Activated naive CD4-positive, alpha-beta T cell treated with anti-CD3 and anti-CD28 coated beads, Interleukin-2, amount 50 U/mL, for 24 hours (primary cell): ENCODE results near the gene EIF3D.
A peak's percentile ranks its signal among the peaks of the same experiment; 100 is the strongest.

Experiments
- H3K27ac Mint-ChIP-seq: one replicate; pipeline ENCODE4 v1.8.0; 2021; ENCODE audit warnings: mild to moderate bottlenecking, mixed read lengths
- H3K27me3 Mint-ChIP-seq: one replicate; pipeline ENCODE4 v1.8.0; 2021; ENCODE audit warnings: mixed read lengths
- H3K36me3 Mint-ChIP-seq: one replicate; pipeline ENCODE4 v1.8.0; 2021; ENCODE audit warnings: mixed read lengths
- H3K4me1 Mint-ChIP-seq: one replicate; pipeline ENCODE4 v1.8.0; 2021; ENCODE audit warnings: mixed read lengths
- H3K4me3 Mint-ChIP-seq: one replicate; pipeline ENCODE4 v1.8.0; 2021; ENCODE audit warnings: mild to moderate bottlenecking, mixed read lengths
- H3K9me3 Mint-ChIP-seq: one replicate; pipeline ENCODE4 v1.8.0; 2021; ENCODE audit warnings: mixed read lengths

Gene EIF3D

GRCh38 chr22:36562261-36562835 is 33.4 kb upstream of the EIF3D start:
- H3K27me3 Mint-ChIP-seq, result peaks cover 25% of the 10 kb centered on the region

GRCh38 chr22:36561291-36561811 is 32.4 kb upstream of the EIF3D start:
- Mint-ChIP-seq H3K4me3 (no peak overlapping the region), H3K4me1 (no peaks in the 10 kb centered on the region), H3K9me3 (no peaks in the 10 kb centered on the region), H3K27me3 (peaks cover 22% of the 10 kb centered on the region), H3K27ac (no peak overlapping the region), H3K36me3 (no peaks in the 10 kb centered on the region)

More at GRCh38 chr22:36562261-36562835, 33.4 kb upstream of the EIF3D start:
- Mint-ChIP-seq H3K36me3 (no peaks in the 10 kb centered on the region), H3K4me1 (no peaks in the 10 kb centered on the region), H3K27ac (no peak overlapping the region), H3K9me3 (no peaks in the 10 kb centered on the region), H3K4me3 (no peak overlapping the region)

- Mint-ChIP-seq H3K27ac (no peak overlapping the region), H3K4me1 (no peaks in the 10 kb centered on the region), H3K9me3 (no peaks in the 10 kb centered on the region), H3K4me3 (no peak overlapping the region), H3K36me3 (no peaks in the 10 kb centered on the region), H3K27me3 (peaks cover 19% of the 10 kb centered on the region)
Observed at GRCh38 chr22:36560001-36560400, 31.0 kb upstream of the EIF3D start.

GRCh38 chr22:36554098-36554497 is 25.1 kb upstream of the EIF3D start:
- no peaks in the 10 kb centered on the region for H3K27me3 Mint-ChIP-seq
- no peak overlapping the region for H3K27ac Mint-ChIP-seq
- no peak overlapping the region for H3K4me3 Mint-ChIP-seq
- no peaks in the 10 kb centered on the region for H3K4me1 Mint-ChIP-seq
- no peaks in the 10 kb centered on the region for H3K9me3 Mint-ChIP-seq
- H3K36me3 Mint-ChIP-seq, result no peaks in the 10 kb centered on the region

- Mint-ChIP-seq H3K27me3 (no peaks in the 10 kb centered on the region), H3K4me1 (no peaks in the 10 kb centered on the region), H3K27ac (no peak overlapping the region), H3K4me3 (no peak overlapping the region), H3K36me3 (no peaks in the 10 kb centered on the region), H3K9me3 (no peaks in the 10 kb centered on the region)
Observed at GRCh38 chr22:36552289-36552688, 23.3 kb upstream of the EIF3D start.

GRCh38 chr22:36550701-36551495 is 21.9 kb upstream of the EIF3D start:
- Mint-ChIP-seq H3K9me3 (no peaks in the 10 kb centered on the region), H3K4me1 (no peaks in the 10 kb centered on the region), H3K27ac (no peak overlapping the region), H3K27me3 (peaks cover 3% of the 10 kb centered on the region), H3K36me3 (no peaks in the 10 kb centered on the region), H3K4me3 (no peak overlapping the region)

GRCh38 chr22:36549033-36549432 is 20.1 kb upstream of the EIF3D start:
- Mint-ChIP-seq H3K27me3 (peaks cover 3% of the 10 kb centered on the region), H3K27ac (no peak overlapping the region), H3K9me3 (no peaks in the 10 kb centered on the region), H3K4me3 (no peak overlapping the region), H3K36me3 (no peaks in the 10 kb centered on the region), H3K4me1 (no peaks in the 10 kb centered on the region)

- no peak overlapping the region for H3K27ac Mint-ChIP-seq
- no peaks in the 10 kb centered on the region for H3K36me3 Mint-ChIP-seq
- no peak overlapping the region for H3K4me3 Mint-ChIP-seq
- H3K27me3 Mint-ChIP-seq, result peaks cover 3% of the 10 kb centered on the region
- no peaks in the 10 kb centered on the region for H3K9me3 Mint-ChIP-seq
- H3K4me1 Mint-ChIP-seq, result no peaks in the 10 kb centered on the region
Observed at GRCh38 chr22:36548606-36549005, 19.6 kb upstream of the EIF3D start.

- Mint-ChIP-seq H3K36me3 (no peaks in the 10 kb centered on the region), H3K9me3 (no peaks in the 10 kb centered on the region), H3K4me3 (no peak overlapping the region), H3K4me1 (peaks cover 4% of the 10 kb centered on the region), H3K27me3 (peaks cover 3% of the 10 kb centered on the region), H3K27ac (no peak overlapping the region)
Observed at GRCh38 chr22:36546932-36547331, 18.0 kb upstream of the EIF3D start.

- H3K27ac Mint-ChIP-seq, result no peak overlapping the region
- H3K27me3 Mint-ChIP-seq, result peaks cover 3% of the 10 kb centered on the region
Observed at GRCh38 chr22:36546092-36546804, 17.3 kb upstream of the EIF3D start.

GRCh38 chr22:36544107-36544620 is 15.2 kb upstream of the EIF3D start:
- Mint-ChIP-seq H3K4me3 (no peak overlapping the region), H3K4me1 (peaks cover 5% of the 10 kb centered on the region), H3K9me3 (no peaks in the 10 kb centered on the region), H3K27me3 (peaks cover 3% of the 10 kb centered on the region), H3K36me3 (no peaks in the 10 kb centered on the region), H3K27ac (no peak overlapping the region)

More at GRCh38 chr22:36546092-36546804, 17.3 kb upstream of the EIF3D start:
- H3K4me1 Mint-ChIP-seq, result peaks cover 5% of the 10 kb centered on the region
- no peaks in the 10 kb centered on the region for H3K36me3 Mint-ChIP-seq
- H3K4me3 Mint-ChIP-seq, result no peak overlapping the region
- no peaks in the 10 kb centered on the region for H3K9me3 Mint-ChIP-seq

- H3K36me3 Mint-ChIP-seq, result no peaks in the 10 kb centered on the region
- no peaks in the 10 kb centered on the region for H3K9me3 Mint-ChIP-seq
- H3K27me3 Mint-ChIP-seq, result peaks cover 3% of the 10 kb centered on the region
- H3K27ac Mint-ChIP-seq, result peak overlapping the region; percentile 83
- no peak overlapping the region for H3K4me3 Mint-ChIP-seq
- H3K4me1 Mint-ChIP-seq, result peaks cover 5% of the 10 kb centered on the region
Observed at GRCh38 chr22:36541831-36542411, 13.0 kb upstream of the EIF3D start.

GRCh38 chr22:36540867-36541642 is 12.1 kb upstream of the EIF3D start:
- no peak overlapping the region for H3K27ac Mint-ChIP-seq
- H3K27me3 Mint-ChIP-seq, result no peaks in the 10 kb centered on the region
- H3K36me3 Mint-ChIP-seq, result no peaks in the 10 kb centered on the region
- peaks cover 5% of the 10 kb centered on the region for H3K4me1 Mint-ChIP-seq
- H3K4me3 Mint-ChIP-seq, result no peak overlapping the region
- H3K9me3 Mint-ChIP-seq, result no peaks in the 10 kb centered on the region

GRCh38 chr22:36538529-36538928 is 9.6 kb upstream of the EIF3D start:
- Mint-ChIP-seq H3K4me1 (peaks cover 5% of the 10 kb centered on the region), H3K27me3 (no peaks in the 10 kb centered on the region), H3K4me3 (no peak overlapping the region), H3K36me3 (no peaks in the 10 kb centered on the region), H3K9me3 (no peaks in the 10 kb centered on the region), H3K27ac (no peak overlapping the region)

- no peaks in the 10 kb centered on the region for H3K36me3 Mint-ChIP-seq
- no peak overlapping the region for H3K4me3 Mint-ChIP-seq
- no peaks in the 10 kb centered on the region for H3K27me3 Mint-ChIP-seq
- no peak overlapping the region for H3K27ac Mint-ChIP-seq
- H3K4me1 Mint-ChIP-seq, result no peaks in the 10 kb centered on the region
- H3K9me3 Mint-ChIP-seq, result no peaks in the 10 kb centered on the region
Observed at GRCh38 chr22:36536717-36537116, 7.8 kb upstream of the EIF3D start.
